Kidney (tissue), 22 donors: ENCODE results near the gene ABCA4. TPM values are rescaled to one million over a fixed set of nuclear protein-coding genes. Genes with fewer than 3 reads are reported as not detected.
"Not testable (repeated sequence)": the region's sequence is repeated elsewhere in the genome, so short reads cannot be mapped to it uniquely, and the experiment has no call there.

Source experiments
- DNase-seq, 5 donors: peaks; one replicate each; pipeline ENCODE4 v3.0.0-alpha.2; 2013 to 2020
- FAIRE-seq: peaks from 2 replicates; lab custom pipeline; 2012; peaks lifted over from hg19 to GRCh38; lab: Jason Lieb, UNC
- H3K27ac ChIP-seq, 2 donors: one replicate each; pipeline ENCODE4 v1.7.0; 2013; ENCODE audit warnings: low read depth in 2 of 2, low read length in 2 of 2, inconsistent platforms in 1 of 2
- H3K27me3 ChIP-seq: one replicate; pipeline ENCODE4 v1.7.1; 2013; ENCODE audit warnings: low read length, inconsistent platforms; ENCODE audit not compliant: control insufficient read depth, insufficient read depth
- H3K36me3 ChIP-seq, 3 donors: one replicate each; pipeline versions ENCODE4 v1.7.0 to v1.7.1; 2013; ENCODE audit warnings: low read length in 3 of 3, control low read depth in 1 of 3, inconsistent platforms in 1 of 3; ENCODE audit not compliant: insufficient read depth in 3 of 3, control insufficient read depth in 2 of 3
- H3K4me1 ChIP-seq, 3 donors: one replicate each; pipeline versions ENCODE4 v1.7.0 to v1.7.1; 2013; ENCODE audit warnings: low read length in 3 of 3, inconsistent platforms in 1 of 3, low read depth in 1 of 3; ENCODE audit not compliant: control insufficient read depth in 2 of 3, insufficient read depth in 2 of 3
- H3K4me3 ChIP-seq, 3 donors: one replicate each; pipeline versions ENCODE4 v1.7.0 to v1.8.1; 2013; ENCODE audit warnings: low read length in 3 of 3, control low read depth in 1 of 3, inconsistent platforms in 1 of 3
- H3K9ac ChIP-seq, 3 donors: one replicate each; pipeline versions ENCODE4 v1.7.0 to v1.7.1; 2013; ENCODE audit warnings: low read length in 3 of 3, control low read depth in 1 of 3, inconsistent platforms in 1 of 3
- H3K9me3 ChIP-seq, 3 donors: one replicate each; pipeline versions ENCODE4 v1.7.0 to v1.7.1; 2013; ENCODE audit warnings: low read length in 3 of 3, control low read depth in 1 of 3, inconsistent platforms in 1 of 3; ENCODE audit not compliant: control insufficient read depth in 2 of 3, insufficient read depth in 1 of 3
- intact Hi-C: fragments of 100-400 bp; cut with DNase I; formaldehyde crosslinking; loops from one replicate; pipeline ENCODE4 v1.11.1; 2022
- long read RNA-seq, 10 donors: library from polyadenylated mRNA in 1 of 10; unstranded in 1 of 10; transcript quantifications; one replicate each; pipeline ENCODE4 v2.0.0 and lab custom pipeline, GENCODE V29; 2021 to 2026
- polyA plus RNA-seq: library from polyadenylated mRNA; stranded (reverse); fragments of 350-450 nt; fragmentation: Illumina TruSeq; extraction: RNeasy Lipid Tissue Mini Kit (QIAGEN cat#74804); gene quantifications from one replicate; pipeline ENCODE4 v1.2.3, GENCODE V29; 2014; ENCODE audit warnings: low read depth, low replicate concordance; ENCODE audit not compliant: insufficient read depth
- total RNA-seq: library from RNA; stranded (reverse); fragmentation: NEBNext Ultra II Directional; extraction: Animal tissue kit (Norgen Biotek cat#: 25700); gene quantifications from one replicate; pipeline ENCODE4 v1.2.1, GENCODE V29; 2021
- TF ChIP-seq, protein P1 (sequence below): IDR thresholded peaks from 3 replicates; pipeline ENCODE4 v1.5.1; 2012; ENCODE audit warnings: mild to moderate bottlenecking, moderate library complexity, borderline replicate concordance; ENCODE audit not compliant: insufficient read depth; ENCODE audit errors: extremely low read depth
- donor health status: control.
- donor health status: control.
- donor health status: control.
- donor health status: control.
- donor health status: control.
- donor health status: DM: yes; HTN: yes; CAD: no.
- donor health status: Normal renal cell carcinoma (clear cell type).

ABCA4 gene
- 1.5 TPM for total RNA-seq
- 2.1 TPM for polyA plus RNA-seq
- long read RNA-seq, donor 1 = 0 reads
- long read RNA-seq, donor 2 = 0 reads
- long read RNA-seq, donor 3 = 0 reads
- long read RNA-seq, donor 4 = 0 reads
- long read RNA-seq, donor 5 = 0 reads
- long read RNA-seq, donor 6 = 0 reads
- long read RNA-seq, donor 7, partial matches to known transcripts = 3 of 3 reads
- long read RNA-seq, donor 7, other reads (novel, unspliced or antisense) = 0 of 3 reads
- long read RNA-seq, donor 8 = 0 reads
- long read RNA-seq, donor 9 = 0 reads
- long read RNA-seq, donor 10, partial matches to known transcripts = 0 of 1 reads
- long read RNA-seq, donor 10, other reads (novel, unspliced or antisense) = 0 of 1 reads

GRCh38 chr1:94120991-94121390 is at the start of gene ABCA4:
Gene ABCA4 (minus strand): TSS chr1:94121148. CDS start chr1:94121045, 103 bp downstream.
- no peak within 1 kb of the TSS for H3K27ac ChIP-seq
- intact Hi-C loops = no loop called here
- no peak within 1 kb of the TSS for H3K9ac ChIP-seq
- H3K9me3 ChIP-seq = no peaks in the 10 kb centered on the region
- TF ChIP-seq, protein P1, sequence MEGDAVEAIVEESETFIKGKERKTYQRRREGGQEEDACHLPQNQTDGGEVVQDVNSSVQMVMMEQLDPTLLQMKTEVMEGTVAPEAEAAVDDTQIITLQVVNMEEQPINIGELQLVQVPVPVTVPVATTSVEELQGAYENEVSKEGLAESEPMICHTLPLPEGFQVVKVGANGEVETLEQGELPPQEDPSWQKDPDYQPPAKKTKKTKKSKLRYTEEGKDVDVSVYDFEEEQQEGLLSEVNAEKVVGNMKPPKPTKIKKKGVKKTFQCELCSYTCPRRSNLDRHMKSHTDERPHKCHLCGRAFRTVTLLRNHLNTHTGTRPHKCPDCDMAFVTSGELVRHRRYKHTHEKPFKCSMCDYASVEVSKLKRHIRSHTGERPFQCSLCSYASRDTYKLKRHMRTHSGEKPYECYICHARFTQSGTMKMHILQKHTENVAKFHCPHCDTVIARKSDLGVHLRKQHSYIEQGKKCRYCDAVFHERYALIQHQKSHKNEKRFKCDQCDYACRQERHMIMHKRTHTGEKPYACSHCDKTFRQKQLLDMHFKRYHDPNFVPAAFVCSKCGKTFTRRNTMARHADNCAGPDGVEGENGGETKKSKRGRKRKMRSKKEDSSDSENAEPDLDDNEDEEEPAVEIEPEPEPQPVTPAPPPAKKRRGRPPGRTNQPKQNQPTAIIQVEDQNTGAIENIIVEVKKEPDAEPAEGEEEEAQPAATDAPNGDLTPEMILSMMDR = no peak
- H3K27me3 ChIP-seq = no peaks in the 10 kb centered on the region
- FAIRE-seq (no peak), DNase-seq (no peak)
- H3K4me3 ChIP-seq = peak within 1 kb of the TSS in 1 of 3 donors; percentile 4
- H3K4me1 ChIP-seq = peaks cover 15 to 27% (median 19%) of the 10 kb centered on the region in 3 donors
- no peaks in the 10 kb centered on the region for H3K36me3 ChIP-seq

GRCh38 chr1:94169126-94169525 is 48.2 kb upstream of the ABCA4 start:
- no peak for FAIRE-seq
- Histone ChIP-seq H3K9ac (no peak overlapping the region), H3K4me3 (no peak overlapping the region), H3K36me3 (peaks cover 5 to 25% (median 15%) of the 10 kb centered on the region in 3 donors), H3K27ac (no peak overlapping the region), H3K9me3 (no peaks in the 10 kb centered on the region), H3K27me3 (no peaks in the 10 kb centered on the region), H3K4me1 (no peaks in the 10 kb centered on the region)
- intact Hi-C loops = no loop called here
- no peak for DNase-seq
- TF ChIP-seq, protein P1 = no peak

GRCh38 chr1:94165843-94166242 is 44.9 kb upstream of the ABCA4 start:
- intact Hi-C loops = no loop called here
- FAIRE-seq (no peak), DNase-seq (no peak)
- Histone ChIP-seq H3K27ac (no peak overlapping the region), H3K36me3 (peaks cover 0 to 4% (median 0%) of the 10 kb centered on the region in 3 donors), H3K9me3 (no peaks in the 10 kb centered on the region), H3K4me3 (no peak overlapping the region), H3K27me3 (no peaks in the 10 kb centered on the region), H3K4me1 (no peaks in the 10 kb centered on the region), H3K9ac (no peak overlapping the region)
- TF ChIP-seq, protein P1 = no peak

DNA sequence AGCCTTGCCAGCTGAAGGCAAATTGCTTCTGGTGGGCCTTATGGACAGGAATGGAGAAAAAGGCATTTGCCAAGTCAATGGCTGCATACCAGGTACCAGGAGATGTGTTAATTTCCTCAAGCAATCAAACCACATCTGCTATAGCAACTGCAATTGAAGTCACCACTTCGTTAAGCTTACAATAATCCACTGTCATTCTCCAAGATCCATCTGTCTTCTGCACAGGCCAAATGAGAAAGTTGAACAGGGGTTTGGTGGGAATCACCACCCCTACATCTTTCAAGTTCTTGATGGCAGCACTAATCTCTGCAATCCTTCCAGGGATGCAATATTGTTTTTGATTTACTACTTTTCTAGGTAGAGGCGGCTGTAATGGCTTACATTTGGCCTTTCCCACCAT is 43.9 kb upstream of the ABCA4 start:
- H3K27ac ChIP-seq, FAIRE-seq, H3K4me3 ChIP-seq, H3K36me3 ChIP-seq, H3K9me3 ChIP-seq, intact Hi-C loops, H3K4me1 ChIP-seq, DNase-seq, H3K9ac ChIP-seq, H3K27me3 ChIP-seq: not testable (repeated sequence)

DNA sequence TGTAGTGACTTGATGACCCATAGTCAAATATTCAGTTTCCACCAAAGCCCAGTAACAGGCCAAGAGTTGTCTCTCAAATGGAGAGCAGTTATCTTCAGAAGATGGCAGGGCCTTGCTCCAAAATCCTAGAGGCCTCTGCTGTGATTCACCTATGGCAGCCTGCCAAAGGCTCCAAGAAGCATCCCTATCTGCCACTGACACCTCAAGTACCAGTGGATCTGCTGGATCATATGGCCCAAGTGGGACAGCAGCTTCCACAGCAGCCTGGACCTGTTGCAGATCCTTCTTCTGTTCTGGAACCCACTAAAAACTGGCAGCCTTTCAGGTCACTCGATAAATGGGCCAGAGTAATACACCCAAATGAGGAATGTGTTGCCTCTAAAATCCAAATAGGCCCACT is 43.2 kb upstream of the ABCA4 start:
- H3K36me3 ChIP-seq, H3K4me1 ChIP-seq, FAIRE-seq, H3K9ac ChIP-seq, H3K27ac ChIP-seq, H3K27me3 ChIP-seq, H3K9me3 ChIP-seq, intact Hi-C loops, H3K4me3 ChIP-seq, DNase-seq: not testable (repeated sequence)

DNA sequence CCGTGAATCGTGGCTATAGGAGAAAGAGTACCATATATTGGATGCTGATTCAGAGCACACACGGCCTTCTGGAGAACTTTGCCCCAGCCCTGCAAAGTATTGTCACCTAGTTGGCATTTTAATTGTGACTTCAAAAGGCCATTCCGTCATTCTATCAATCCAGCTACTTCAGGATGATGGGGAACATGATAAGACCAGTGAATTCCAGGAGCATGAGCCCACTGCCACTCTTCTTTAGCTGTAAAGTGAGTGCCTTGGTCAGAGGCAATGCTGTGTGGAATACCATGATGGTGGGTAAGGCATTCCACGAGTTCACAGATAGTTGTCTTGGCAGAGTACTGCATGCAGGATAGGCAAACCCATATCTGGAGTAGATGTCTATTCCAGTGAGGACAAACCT is 42.3 kb upstream of the ABCA4 start:
- H3K4me1 ChIP-seq, intact Hi-C loops, H3K36me3 ChIP-seq, H3K4me3 ChIP-seq, H3K27me3 ChIP-seq, H3K27ac ChIP-seq, FAIRE-seq, H3K9me3 ChIP-seq, DNase-seq, H3K9ac ChIP-seq: not testable (repeated sequence)
